ENCODE measurements around the gene NRG2.

Gene NRG2

DNA sequence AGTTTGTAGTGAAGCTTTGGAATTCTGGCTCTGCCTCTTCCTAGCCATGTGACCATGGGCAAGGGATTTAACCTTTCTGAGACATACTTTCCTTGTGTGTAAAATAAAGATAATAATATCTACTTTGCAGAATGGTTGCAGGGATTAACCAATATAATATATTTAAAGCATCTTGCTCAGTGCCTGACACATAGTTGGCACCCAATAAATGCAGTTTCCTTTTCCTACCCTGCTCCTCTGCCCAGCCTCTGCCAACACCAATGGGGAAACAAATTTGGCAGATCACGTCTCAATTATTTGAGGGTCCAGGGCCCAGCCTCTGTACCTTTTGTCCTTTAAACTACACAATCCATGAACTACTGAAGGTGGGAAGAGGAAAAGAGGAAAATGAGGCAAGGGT, 91.1 kb downstream of the NRG2 start:
- H3K27me3 ChIP-seq (ENCODE audit: control insufficient read depth, insufficient read depth, low read length), result no peaks in the 10 kb centered on the region
- WGBS (ENCODE audit: insufficient coverage, insufficient read length), result no CpG with 5 or more reads among the region's 1 CpG
- DNase-seq (ENCODE audit: low read depth, low spot score), result no peak
- no peak overlapping the region for H3K27ac ChIP-seq (ENCODE audit: low read length)
- H3K36me3 ChIP-seq (ENCODE audit: control insufficient read depth, insufficient read depth, low read length), result no peaks in the 10 kb centered on the region
- H3K4me3 ChIP-seq (ENCODE audit: low read length), result no peak overlapping the region
- H3K9me3 ChIP-seq (ENCODE audit: control insufficient read depth, insufficient read depth, low read length), result no peaks in the 10 kb centered on the region
- H3K4me1 ChIP-seq (ENCODE audit: control insufficient read depth, insufficient read depth, low read length), result peaks cover 5% of the 10 kb centered on the region; the same call in 1 of the 2 replicates

DNA sequence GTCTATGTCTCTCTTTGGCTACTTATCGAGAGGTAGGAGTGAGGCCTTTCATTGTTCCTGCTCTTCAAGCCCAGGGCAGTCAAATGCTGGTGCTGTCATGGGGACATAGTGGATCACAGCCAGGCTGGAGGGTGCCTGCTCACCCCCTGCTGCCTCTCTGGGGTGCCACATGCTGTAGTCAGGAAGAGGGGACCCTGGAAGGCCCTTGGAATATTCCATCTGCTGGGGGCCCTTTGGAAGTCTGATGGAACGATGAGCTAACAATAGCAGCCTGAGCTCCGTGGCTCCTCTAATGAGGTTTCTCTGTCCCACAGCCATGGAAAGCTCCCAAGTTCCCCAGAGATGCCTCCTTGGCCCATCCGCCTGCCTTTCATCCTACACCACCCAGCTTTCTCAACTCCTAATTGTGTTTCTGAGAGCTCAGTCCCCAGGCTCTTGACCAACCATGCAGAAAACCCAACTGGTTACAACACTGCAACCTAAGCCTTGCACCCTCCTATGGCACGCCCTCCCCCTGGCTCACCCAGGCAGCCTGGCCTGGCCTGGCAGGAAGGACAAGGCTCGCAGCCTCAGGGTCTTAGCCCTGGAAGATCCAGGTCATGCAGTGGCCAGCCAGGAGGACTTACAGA, 91.7 kb downstream of the NRG2 start:
- Histone ChIP-seq H3K36me3 (ENCODE audit: control insufficient read depth, insufficient read depth, low read length) (no peaks in the 10 kb centered on the region), H3K9me3 (ENCODE audit: control insufficient read depth, insufficient read depth, low read length) (no peaks in the 10 kb centered on the region), H3K27me3 (ENCODE audit: control insufficient read depth, insufficient read depth, low read length) (no peaks in the 10 kb centered on the region), H3K4me3 (ENCODE audit: low read length) (no peak overlapping the region), H3K27ac (ENCODE audit: low read length) (no peak overlapping the region), H3K4me1 (ENCODE audit: control insufficient read depth, insufficient read depth, low read length) (peaks cover 5% of the 10 kb centered on the region; the same call in 1 of the 2 replicates)
- WGBS (ENCODE audit: insufficient coverage, insufficient read length), result no CpG with 5 or more reads among the region's 6 CpGs
- DNase-seq (ENCODE audit: low read depth, low spot score), result no peak

DNA sequence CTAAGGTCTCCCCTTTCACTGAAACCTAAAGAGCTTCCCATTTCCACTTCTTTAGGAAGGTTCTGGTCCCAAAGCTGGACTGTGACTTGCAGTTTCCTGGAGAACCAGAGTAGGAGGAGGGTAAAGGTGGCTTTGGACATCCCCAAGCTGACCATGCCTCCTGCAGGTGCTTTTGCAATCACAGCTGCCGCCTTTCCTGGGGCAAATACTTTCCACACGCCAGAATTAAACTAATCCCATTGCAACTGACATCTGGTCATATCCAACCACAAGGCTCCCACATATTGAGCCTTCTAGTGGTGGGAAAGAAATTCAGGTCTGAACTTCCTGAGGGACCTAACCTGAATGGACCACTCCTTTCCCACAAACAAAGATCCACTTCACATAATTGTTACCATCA, 92.7 kb downstream of the NRG2 start:
- no CpG with 5 or more reads among the region's 2 CpGs for WGBS (ENCODE audit: insufficient coverage, insufficient read length)
- Histone ChIP-seq H3K27me3 (ENCODE audit: control insufficient read depth, insufficient read depth, low read length) (no peaks in the 10 kb centered on the region), H3K36me3 (ENCODE audit: control insufficient read depth, insufficient read depth, low read length) (no peaks in the 10 kb centered on the region), H3K27ac (ENCODE audit: low read length) (no peak overlapping the region), H3K9me3 (ENCODE audit: control insufficient read depth, insufficient read depth, low read length) (no peaks in the 10 kb centered on the region), H3K4me1 (ENCODE audit: control insufficient read depth, insufficient read depth, low read length) (peaks cover 4% of the 10 kb centered on the region; the same call in 1 of the 2 replicates), H3K4me3 (ENCODE audit: low read length) (no peak overlapping the region)
- DNase-seq (ENCODE audit: low read depth, low spot score), result no peak

DNA sequence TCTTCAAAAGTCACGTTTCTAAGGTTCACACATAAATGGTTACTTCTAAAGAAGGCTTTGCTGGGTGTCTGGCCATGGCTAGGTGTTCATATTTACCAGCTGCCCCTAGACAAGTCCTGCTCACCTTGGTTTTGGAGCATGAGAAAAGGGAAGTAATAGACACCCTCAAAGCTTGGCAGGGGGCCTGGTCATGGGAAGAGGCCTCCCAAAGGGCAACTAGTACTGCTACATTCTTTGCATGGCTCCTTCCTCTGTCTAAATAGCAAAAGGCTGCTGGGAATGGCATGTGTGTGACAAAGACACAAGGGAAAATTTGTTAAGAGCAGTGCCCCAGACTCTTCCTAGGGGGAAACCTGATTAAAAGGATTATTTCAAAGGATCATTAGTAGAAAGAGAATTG, 93.4 kb downstream of the NRG2 start:
- Histone ChIP-seq H3K36me3 (ENCODE audit: control insufficient read depth, insufficient read depth, low read length) (no peaks in the 10 kb centered on the region), H3K4me1 (ENCODE audit: control insufficient read depth, insufficient read depth, low read length) (peaks cover 3% of the 10 kb centered on the region; the same call in 1 of the 2 replicates), H3K9me3 (ENCODE audit: control insufficient read depth, insufficient read depth, low read length) (no peaks in the 10 kb centered on the region), H3K27ac (ENCODE audit: low read length) (no peak overlapping the region), H3K27me3 (ENCODE audit: control insufficient read depth, insufficient read depth, low read length) (no peaks in the 10 kb centered on the region), H3K4me3 (ENCODE audit: low read length) (no peak overlapping the region)
- no peak for DNase-seq (ENCODE audit: low read depth, low spot score)
- WGBS (ENCODE audit: insufficient coverage, insufficient read length), result no CpG with 5 or more reads among the region's 1 CpG

DNA sequence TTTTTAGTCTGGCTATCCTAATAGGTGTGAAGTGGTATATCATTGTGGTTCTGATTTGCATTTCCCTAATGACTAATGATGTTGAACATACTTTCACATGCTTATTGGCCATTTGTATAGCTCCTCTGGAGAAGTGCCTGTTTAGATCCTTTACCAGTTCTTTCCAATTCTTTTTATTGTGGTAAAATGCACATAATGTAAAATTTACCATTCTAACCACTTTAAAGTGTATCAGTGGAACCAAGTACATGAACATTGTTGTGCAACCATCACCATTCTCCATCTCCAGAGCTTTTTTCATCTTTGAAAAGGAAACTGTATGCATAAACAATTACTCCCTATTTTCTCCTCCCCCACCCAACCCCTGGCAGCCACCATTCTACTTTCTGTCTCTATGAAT, 95.4 kb downstream of the NRG2 start:
- no peak overlapping the region for H3K4me3 ChIP-seq (ENCODE audit: low read length)
- no peaks in the 10 kb centered on the region for H3K27me3 ChIP-seq (ENCODE audit: control insufficient read depth, insufficient read depth, low read length)
- no peaks in the 10 kb centered on the region for H3K36me3 ChIP-seq (ENCODE audit: control insufficient read depth, insufficient read depth, low read length)
- no peak for DNase-seq (ENCODE audit: low read depth, low spot score)
- H3K27ac ChIP-seq (ENCODE audit: low read length), result no peak overlapping the region
- peaks cover 3% of the 10 kb centered on the region; the same call in 1 of the 2 replicates for H3K4me1 ChIP-seq (ENCODE audit: control insufficient read depth, insufficient read depth, low read length)
- H3K9me3 ChIP-seq (ENCODE audit: control insufficient read depth, insufficient read depth, low read length), result no peaks in the 10 kb centered on the region

DNA sequence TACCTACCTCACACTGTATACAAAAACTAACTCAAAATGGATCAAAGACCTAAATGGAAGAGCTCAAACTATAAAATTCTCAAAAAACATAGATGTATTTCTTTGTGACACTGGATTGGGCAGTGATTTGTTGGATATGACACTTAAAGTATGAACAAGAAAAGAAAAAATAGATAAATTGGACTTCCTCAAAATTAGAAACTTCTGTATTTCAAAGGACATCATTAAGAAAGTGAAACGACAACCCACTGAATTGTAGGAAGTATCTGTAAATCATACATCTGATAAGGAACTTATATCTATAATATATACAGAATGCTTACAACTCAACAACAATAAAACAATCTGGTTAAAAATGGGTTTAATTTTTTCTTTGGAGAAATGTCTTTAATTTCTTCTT, 96.7 kb downstream of the NRG2 start:
- H3K4me1 ChIP-seq (ENCODE audit: control insufficient read depth, insufficient read depth, low read length), result peaks cover 1% of the 10 kb centered on the region; the same call in 1 of the 2 replicates
- H3K9me3 ChIP-seq (ENCODE audit: control insufficient read depth, insufficient read depth, low read length), result no peaks in the 10 kb centered on the region
- no CpG with 5 or more reads among the region's 1 CpG for WGBS (ENCODE audit: insufficient coverage, insufficient read length)
- DNase-seq (ENCODE audit: low read depth, low spot score), result no peak
- H3K36me3 ChIP-seq (ENCODE audit: control insufficient read depth, insufficient read depth, low read length), result no peaks in the 10 kb centered on the region
- no peaks in the 10 kb centered on the region for H3K27me3 ChIP-seq (ENCODE audit: control insufficient read depth, insufficient read depth, low read length)
- no peak overlapping the region for H3K4me3 ChIP-seq (ENCODE audit: low read length)
- no peak overlapping the region for H3K27ac ChIP-seq (ENCODE audit: low read length)

DNA sequence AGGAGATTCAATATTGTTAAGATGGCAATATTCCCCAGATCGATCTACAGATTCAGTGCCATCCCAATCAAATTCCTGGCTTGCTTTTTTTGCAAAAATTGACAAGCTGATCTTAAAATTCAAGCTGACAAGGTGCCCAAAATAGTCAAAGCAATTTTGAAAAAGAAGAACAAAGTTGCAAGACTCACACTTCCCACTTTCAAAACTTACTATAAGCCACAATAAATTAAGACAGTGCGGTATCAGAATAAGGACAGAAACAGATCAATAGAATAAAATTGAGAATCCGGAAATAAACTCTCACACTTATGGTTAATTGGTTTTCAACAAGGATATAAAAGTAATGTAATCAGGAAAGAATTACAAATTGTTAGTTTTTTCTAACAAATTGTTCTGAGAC, 97.1 kb downstream of the NRG2 start:
- H3K4me3 ChIP-seq (ENCODE audit: low read length), result no peak overlapping the region
- DNase-seq (ENCODE audit: low read depth, low spot score), result no peak
- H3K4me1 ChIP-seq (ENCODE audit: control insufficient read depth, insufficient read depth, low read length), result peaks cover 1% of the 10 kb centered on the region; the same call in 1 of the 2 replicates
- H3K9me3 ChIP-seq (ENCODE audit: control insufficient read depth, insufficient read depth, low read length), result no peaks in the 10 kb centered on the region
- no peaks in the 10 kb centered on the region for H3K36me3 ChIP-seq (ENCODE audit: control insufficient read depth, insufficient read depth, low read length)
- H3K27me3 ChIP-seq (ENCODE audit: control insufficient read depth, insufficient read depth, low read length), result no peaks in the 10 kb centered on the region
- no peak overlapping the region for H3K27ac ChIP-seq (ENCODE audit: low read length)
- WGBS (ENCODE audit: insufficient coverage, insufficient read length), result no CpG with 5 or more reads among the region's 3 CpGs

DNA sequence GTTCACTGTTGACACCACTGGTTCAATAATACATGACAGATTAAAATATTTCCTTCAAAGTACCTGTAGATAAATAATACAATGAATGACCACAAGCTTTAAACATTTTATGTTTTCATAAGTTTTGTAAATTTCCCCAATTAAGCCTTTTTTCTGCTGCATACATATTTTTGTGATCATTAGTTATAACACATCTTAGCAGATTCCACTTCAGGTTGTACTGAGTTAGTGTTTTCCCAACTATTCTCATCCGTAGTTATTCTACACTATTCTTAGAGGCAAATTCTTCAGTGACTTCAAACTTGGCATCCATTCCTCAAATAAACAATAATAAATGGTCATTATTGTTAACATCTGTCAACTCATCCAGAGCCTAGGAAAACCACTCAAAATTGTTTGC, 100.9 kb downstream of the NRG2 start:
- Histone ChIP-seq H3K9me3 (ENCODE audit: control insufficient read depth, insufficient read depth, low read length) (no peaks in the 10 kb centered on the region), H3K4me3 (ENCODE audit: low read length) (no peak overlapping the region), H3K27ac (ENCODE audit: low read length) (no peak overlapping the region), H3K4me1 (ENCODE audit: control insufficient read depth, insufficient read depth, low read length) (no peaks in the 10 kb centered on the region), H3K27me3 (ENCODE audit: control insufficient read depth, insufficient read depth, low read length) (no peaks in the 10 kb centered on the region), H3K36me3 (ENCODE audit: control insufficient read depth, insufficient read depth, low read length) (no peaks in the 10 kb centered on the region)
- DNase-seq (ENCODE audit: low read depth, low spot score), result no peak
- no CpG with 5 or more reads among the region's 1 CpG for WGBS (ENCODE audit: insufficient coverage, insufficient read length)

DNA sequence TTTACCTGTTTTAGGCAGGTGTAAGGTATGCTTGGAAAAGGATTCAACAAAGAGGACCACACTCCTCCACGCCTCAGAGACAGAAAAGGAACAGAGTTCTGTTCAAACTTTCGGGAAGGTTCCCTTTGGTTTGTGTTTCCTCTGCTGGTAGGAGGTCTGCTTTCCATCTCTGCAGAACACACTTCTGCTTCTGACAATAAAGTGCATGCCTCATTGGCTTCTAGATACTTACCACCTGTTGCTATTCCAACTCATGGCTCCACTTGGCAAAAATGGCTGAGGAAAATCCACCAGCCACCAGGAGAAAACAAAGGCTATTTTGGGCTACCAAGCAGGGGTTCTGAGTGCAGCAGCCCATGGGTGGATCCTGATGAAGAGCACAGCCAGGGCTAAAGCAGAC, 112.7 kb downstream of the NRG2 start:
- Histone ChIP-seq H3K36me3 (ENCODE audit: control insufficient read depth, insufficient read depth, low read length) (no peaks in the 10 kb centered on the region), H3K4me1 (ENCODE audit: control insufficient read depth, insufficient read depth, low read length) (no peaks in the 10 kb centered on the region), H3K27ac (ENCODE audit: low read length) (no peak overlapping the region), H3K4me3 (ENCODE audit: low read length) (no peak overlapping the region), H3K27me3 (ENCODE audit: control insufficient read depth, insufficient read depth, low read length) (no peaks in the 10 kb centered on the region), H3K9me3 (ENCODE audit: control insufficient read depth, insufficient read depth, low read length) (no peaks in the 10 kb centered on the region)
- no CpG with 5 or more reads among the region's 2 CpGs for WGBS (ENCODE audit: insufficient coverage, insufficient read length)
- no peak for DNase-seq (ENCODE audit: low read depth, low spot score)

DNA sequence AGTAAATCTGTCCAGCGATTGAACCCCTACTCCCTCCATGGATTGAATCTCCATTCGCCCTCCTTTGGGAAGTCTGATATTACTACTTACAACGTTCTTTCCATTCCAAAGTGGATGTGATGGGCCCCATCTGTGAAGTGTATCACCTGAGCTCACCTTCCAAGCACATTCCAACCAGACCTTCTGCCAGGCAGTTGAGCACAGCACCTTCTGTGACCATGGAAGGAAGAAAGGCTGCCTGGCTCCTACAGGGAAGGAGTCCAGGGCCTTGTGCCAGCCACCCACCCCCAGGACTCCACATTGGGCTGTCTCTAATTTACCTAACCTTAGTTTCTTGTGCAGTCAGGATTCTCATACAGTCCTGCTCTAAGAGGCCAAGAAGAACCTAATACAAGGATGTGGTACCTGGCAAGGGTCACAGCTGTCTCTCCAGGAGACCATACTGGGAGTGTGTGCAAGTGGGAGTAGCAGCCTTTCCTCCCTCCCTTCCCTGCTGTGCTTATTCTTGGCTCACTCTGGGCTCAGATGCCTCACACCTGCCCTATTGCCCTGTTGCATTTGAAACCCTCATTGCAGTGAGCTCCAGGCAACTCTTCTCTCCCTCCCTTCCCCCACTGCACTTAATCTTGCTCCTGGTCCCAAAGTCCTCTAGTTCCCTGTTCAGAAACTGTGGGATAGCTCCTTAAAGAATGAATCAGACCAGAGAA, 116.1 kb downstream of the NRG2 start:
- DNase-seq (ENCODE audit: low read depth, low spot score), result no peak

More for the DNA sequence above, 116.1 kb downstream of the NRG2 start:
- H3K9me3 ChIP-seq (ENCODE audit: control insufficient read depth, insufficient read depth, low read length), result no peaks in the 10 kb centered on the region
- no peaks in the 10 kb centered on the region for H3K36me3 ChIP-seq (ENCODE audit: control insufficient read depth, insufficient read depth, low read length)
- H3K4me1 ChIP-seq (ENCODE audit: control insufficient read depth, insufficient read depth, low read length), result no peaks in the 10 kb centered on the region
- no CpG with 5 or more reads among the region's 3 CpGs for WGBS (ENCODE audit: insufficient coverage, insufficient read length)
- no peaks in the 10 kb centered on the region for H3K27me3 ChIP-seq (ENCODE audit: control insufficient read depth, insufficient read depth, low read length)
- no peak overlapping the region for H3K27ac ChIP-seq (ENCODE audit: low read length)
- no peak overlapping the region for H3K4me3 ChIP-seq (ENCODE audit: low read length)

Measured in iPS DF 6.9 (cell line).